ENCODE results near the gene SCFD2. TPM values are rescaled to one million over a fixed set of nuclear protein-coding genes. Genes with fewer than 3 reads are reported as not detected.

SCFD2 gene
- total RNA-seq, 1 experiment from 2014 or later = 8.1 TPM

- H3K4me2 ChIP-seq = no peak overlapping the region
- no TSS peak for BruUV-seq (replicated peaks)
- no peaks in the 10 kb centered on the region for H4K20me1 ChIP-seq (ENCODE audit: insufficient read depth)
- no peaks in the 10 kb centered on the region for H3K36me3 ChIP-seq (ENCODE audit: low read depth)
- no peak overlapping the region for H3K27ac ChIP-seq
- H3K9me3 ChIP-seq (ENCODE audit: insufficient read depth, low read depth) = no peaks in the 10 kb centered on the region
- no peak overlapping the region for H2AFZ ChIP-seq
- H3K27me3 ChIP-seq (ENCODE audit: insufficient read depth, low read depth) = no peaks in the 10 kb centered on the region
- peak in 1 of 2 experiments; percentile 62 for DNase-seq
- intact Hi-C loops (cut with micrococcal nuclease; ENCODE audit: unreplicated experiment) = no loop called here
- H3K4me3 ChIP-seq = no peak overlapping the region
- H3K4me1 ChIP-seq (replicated peaks; ENCODE audit: insufficient read depth) = no peaks in the 10 kb centered on the region
- ChIA-PET CTCF (no interaction called here), POLR2A (ENCODE audit: unreplicated experiment) (no interaction called here)
- H3K9me2 ChIP-seq (ENCODE audit: insufficient read depth) = no peaks in the 10 kb centered on the region
- no peaks in the 10 kb centered on the region for H3K79me2 ChIP-seq (ENCODE audit: low read depth)
- TF ChIP-seq CTCF (conservative IDR thresholded peaks at IDR 0.05) = no peak
- no peak for TF ChIP-seq EZH2 (IDR thresholded peaks at IDR 0.05; ENCODE audit: low read depth)
- H3F3A ChIP-seq (ENCODE audit: insufficient read depth, low read depth) = peaks cover 3% of the 10 kb centered on the region; the same call in 1 of the 2 replicates
Observed at GRCh38 chr4:52935317-52935716, 430.5 kb downstream of the SCFD2 start.

DNA sequence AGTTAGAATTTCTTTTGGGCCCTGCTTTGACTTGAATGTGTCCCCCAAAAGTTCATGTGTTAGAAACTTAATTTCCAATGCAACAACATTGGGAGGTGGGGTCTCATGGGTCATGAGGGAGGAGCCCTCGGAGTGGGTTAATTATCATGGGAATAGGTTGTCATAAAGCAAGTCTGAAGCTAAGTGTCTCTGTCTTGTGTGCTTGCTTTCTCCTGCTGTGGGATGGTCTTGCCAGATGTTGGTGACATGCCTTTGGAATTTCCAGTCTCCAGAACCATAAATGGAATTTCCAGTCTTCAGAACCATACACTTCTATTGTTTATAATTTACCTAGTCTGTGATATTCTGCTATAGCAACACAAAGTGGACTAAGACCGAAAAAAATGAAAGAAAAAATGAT lies 432.1 kb downstream of the SCFD2 start:
- POLR2A ChIA-PET (ENCODE audit: unreplicated experiment) = no interaction called here
- TF ChIP-seq EZH2 (IDR thresholded peaks at IDR 0.05; ENCODE audit: low read depth) (no peak), CTCF (conservative IDR thresholded peaks at IDR 0.05) (no peak)
- no peak overlapping the region for H3K27ac ChIP-seq
- CTCF ChIA-PET = no interaction called here
- no peaks in the 10 kb centered on the region for H3K4me1 ChIP-seq (replicated peaks; ENCODE audit: insufficient read depth)
- no peak overlapping the region for H3K4me3 ChIP-seq
- no peaks in the 10 kb centered on the region for H3K27me3 ChIP-seq (ENCODE audit: insufficient read depth, low read depth)
- H2AFZ ChIP-seq = no peak overlapping the region
- BruUV-seq (replicated peaks) = no TSS peak
- no peaks in the 10 kb centered on the region for H3K79me2 ChIP-seq (ENCODE audit: low read depth)
- no peaks in the 10 kb centered on the region for H3K36me3 ChIP-seq (ENCODE audit: low read depth)
- DNase-seq = no peak
- peaks cover 3% of the 10 kb centered on the region; the same call in 1 of the 2 replicates for H3F3A ChIP-seq (ENCODE audit: insufficient read depth, low read depth)
- H4K20me1 ChIP-seq (ENCODE audit: insufficient read depth) = no peaks in the 10 kb centered on the region
- H3K9me2 ChIP-seq (ENCODE audit: insufficient read depth) = no peaks in the 10 kb centered on the region
- no peak overlapping the region for H3K4me2 ChIP-seq
- intact Hi-C loops (cut with micrococcal nuclease; ENCODE audit: unreplicated experiment) = no loop called here
- H3K9me3 ChIP-seq (ENCODE audit: insufficient read depth, low read depth) = no peaks in the 10 kb centered on the region

DNA sequence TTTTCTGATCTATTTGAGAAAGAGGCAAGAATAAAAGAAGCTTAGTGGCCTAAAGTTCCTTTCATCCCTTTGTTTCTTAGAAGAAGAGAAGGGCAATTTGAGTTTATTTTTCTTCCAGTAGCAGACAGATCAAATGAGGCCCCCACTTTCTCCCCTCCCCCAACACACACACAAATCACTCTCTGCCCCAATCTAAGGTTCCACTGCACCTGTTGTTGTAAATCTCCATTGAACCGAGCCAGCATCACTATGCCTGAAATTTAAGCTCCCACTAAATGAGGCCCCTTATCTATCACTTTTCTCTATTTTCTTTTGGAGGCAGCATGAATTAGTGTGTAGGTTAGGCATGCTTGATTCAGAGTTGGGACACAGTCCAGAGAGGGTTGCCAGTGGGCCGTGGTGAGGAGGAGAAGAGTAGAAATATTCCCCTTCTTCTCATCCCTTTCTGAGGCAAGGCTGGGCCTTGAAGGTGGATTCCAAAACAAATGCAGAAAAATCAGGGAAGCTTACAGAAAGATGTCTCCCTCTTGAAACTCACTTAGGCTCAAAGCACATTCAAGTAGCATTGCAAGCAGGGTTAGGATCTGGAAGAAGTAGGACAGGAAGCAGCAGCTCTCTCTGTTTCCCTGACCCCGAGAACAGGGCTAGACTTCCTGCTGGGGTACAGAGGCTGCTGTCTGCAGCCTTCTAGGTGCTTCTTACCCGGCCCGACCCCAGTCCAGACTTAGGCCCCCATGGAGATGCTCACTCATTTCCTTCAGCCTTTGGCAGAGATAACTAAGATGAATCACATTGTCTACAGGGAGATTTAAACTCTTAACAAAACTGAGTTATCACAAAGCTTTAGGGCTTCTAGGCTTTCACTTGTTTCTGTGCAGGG lies 433.0 kb downstream of the SCFD2 start:
- no peaks in the 10 kb centered on the region for H3K9me3 ChIP-seq (ENCODE audit: insufficient read depth, low read depth)
- no peaks in the 10 kb centered on the region for H3K36me3 ChIP-seq (ENCODE audit: low read depth)
- H3K4me1 ChIP-seq (replicated peaks; ENCODE audit: insufficient read depth) = no peaks in the 10 kb centered on the region
- ChIA-PET POLR2A (ENCODE audit: unreplicated experiment) (interaction anchor here (0.7 kb wide), 1 partner anchor 211 kb away, joined by 4 read pairs; no protein-coding TSS in a partner anchor), CTCF (no interaction called here)
- H3K4me3 ChIP-seq = no peak overlapping the region
- intact Hi-C loops (cut with micrococcal nuclease; ENCODE audit: unreplicated experiment) = no loop called here
- no TSS peak for BruUV-seq (replicated peaks)
- H3K27ac ChIP-seq = no peak overlapping the region
- H3K9me2 ChIP-seq (ENCODE audit: insufficient read depth) = no peaks in the 10 kb centered on the region
- H3F3A ChIP-seq (ENCODE audit: insufficient read depth, low read depth) = peaks cover 3% of the 10 kb centered on the region; the same call in 1 of the 2 replicates
- TF ChIP-seq CTCF (conservative IDR thresholded peaks at IDR 0.05) (no peak), EZH2 (IDR thresholded peaks at IDR 0.05; ENCODE audit: low read depth) (no peak)
- DNase-seq = no peak
- no peak overlapping the region for H3K4me2 ChIP-seq
- no peaks in the 10 kb centered on the region for H3K27me3 ChIP-seq (ENCODE audit: insufficient read depth, low read depth)
- H2AFZ ChIP-seq = no peak overlapping the region
- H3K79me2 ChIP-seq (ENCODE audit: low read depth) = no peaks in the 10 kb centered on the region
- H4K20me1 ChIP-seq (ENCODE audit: insufficient read depth) = no peaks in the 10 kb centered on the region

Data from PC-9 (cell line).